ENCODE results near the gene INPP4B. TPM values are rescaled to one million over a fixed set of nuclear protein-coding genes. Genes with fewer than 3 reads are reported as not detected.

Gene INPP4B
- total RNA-seq, 1 experiment from 2014 or later: 0.07 TPM

- no peak overlapping the region for H3K4me3 Mint-ChIP-seq
- Histone ChIP-seq H3K9me3 (ENCODE audit: control insufficient read depth, low read depth, low read length) (no peaks in the 10 kb centered on the region), H3K14ac (ENCODE audit: insufficient read depth, low read length) (no peak overlapping the region), H3K27ac (ENCODE audit: insufficient read length, low read depth, low read length) (no peak overlapping the region), H3K23ac (ENCODE audit: insufficient read length, low read depth, low read length) (no peak overlapping the region), H3K4me1 (ENCODE audit: insufficient read depth, low read length) (no peaks in the 10 kb centered on the region), H2AFZ (ENCODE audit: low read length) (no peak overlapping the region), H3K79me1 (ENCODE audit: insufficient read depth, low read depth, low read length, poor library complexity, severe bottlenecking) (no peaks in the 10 kb centered on the region), H3K23me2 (ENCODE audit: insufficient read length, low read depth, low read length, poor library complexity, severe bottlenecking) (no peaks in the 10 kb centered on the region), H4K8ac (replicated peaks; ENCODE audit: insufficient read length, low read depth, low read length) (no peak overlapping the region), H2BK15ac (ENCODE audit: low read depth, low read length) (no peak overlapping the region), H2BK5ac (ENCODE audit: insufficient read length, low read length) (no peak overlapping the region), H4K91ac (ENCODE audit: insufficient read length, low read depth, low read length) (no peak overlapping the region), H3K18ac (ENCODE audit: insufficient read length, low read depth, low read length) (no peak overlapping the region), H2AK5ac (ENCODE audit: insufficient read length, low read length) (no peak overlapping the region), H3K27me3 (ENCODE audit: insufficient read depth, low read length) (no peaks in the 10 kb centered on the region), H4K5ac (ENCODE audit: insufficient read length, low read depth, low read length) (no peak overlapping the region), H4K20me1 (ENCODE audit: control insufficient read depth, insufficient read depth, insufficient read length) (no peaks in the 10 kb centered on the region), H3K56ac (ENCODE audit: insufficient read length, low read depth, low read length) (no peak overlapping the region), H3K4ac (ENCODE audit: low read depth, low read length) (no peak overlapping the region), H2BK120ac (ENCODE audit: low read depth, low read length, poor library complexity, severe bottlenecking) (no peak overlapping the region), H2BK12ac (ENCODE audit: insufficient read length, low read depth, low read length) (no peak overlapping the region), H3K9ac (ENCODE audit: extremely low read depth, insufficient read length, low read length) (no peak overlapping the region), H3K4me2 (ENCODE audit: insufficient read depth, insufficient read length, low read length) (no peak overlapping the region), H2BK20ac (ENCODE audit: low read depth, low read length, poor library complexity, severe bottlenecking) (no peak overlapping the region), H3T11ph (ENCODE audit: low read length) (no peak overlapping the region), H3K79me2 (ENCODE audit: insufficient read depth, low read length) (no peaks in the 10 kb centered on the region)
- H3K9me3 Mint-ChIP-seq: no peaks in the 10 kb centered on the region
- WGBS (ENCODE audit: extremely low coverage, insufficient read length, low lambda C conversion rate): no CpG with 5 or more reads among the region's 9 CpGs
- H3K27ac Mint-ChIP-seq: no peak overlapping the region
- H3K4me1 Mint-ChIP-seq: no peaks in the 10 kb centered on the region
- no peak for TF ChIP-seq CTCF (conservative IDR thresholded peaks at IDR 0.05)
- H3K36me3 Mint-ChIP-seq (ENCODE audit: insufficient read depth in 1 of 3, low read depth in 3 of 3): no peaks in the 10 kb centered on the region
- no peak for DNase-seq
- H3K27me3 Mint-ChIP-seq (ENCODE audit: low read depth): no peaks in the 10 kb centered on the region
Measured at GRCh38 chr4:142556570-142557238, 289.4 kb downstream of the INPP4B start.

Measured in H9 (cell line).